ENCODE data around the gene LTV1. TPM values are rescaled to one million over a fixed set of nuclear protein-coding genes. Genes with fewer than 3 reads are reported as not detected.

LTV1 gene
- total RNA-seq, 1 donor from 2014 or later = 25.4 TPM

DNA sequence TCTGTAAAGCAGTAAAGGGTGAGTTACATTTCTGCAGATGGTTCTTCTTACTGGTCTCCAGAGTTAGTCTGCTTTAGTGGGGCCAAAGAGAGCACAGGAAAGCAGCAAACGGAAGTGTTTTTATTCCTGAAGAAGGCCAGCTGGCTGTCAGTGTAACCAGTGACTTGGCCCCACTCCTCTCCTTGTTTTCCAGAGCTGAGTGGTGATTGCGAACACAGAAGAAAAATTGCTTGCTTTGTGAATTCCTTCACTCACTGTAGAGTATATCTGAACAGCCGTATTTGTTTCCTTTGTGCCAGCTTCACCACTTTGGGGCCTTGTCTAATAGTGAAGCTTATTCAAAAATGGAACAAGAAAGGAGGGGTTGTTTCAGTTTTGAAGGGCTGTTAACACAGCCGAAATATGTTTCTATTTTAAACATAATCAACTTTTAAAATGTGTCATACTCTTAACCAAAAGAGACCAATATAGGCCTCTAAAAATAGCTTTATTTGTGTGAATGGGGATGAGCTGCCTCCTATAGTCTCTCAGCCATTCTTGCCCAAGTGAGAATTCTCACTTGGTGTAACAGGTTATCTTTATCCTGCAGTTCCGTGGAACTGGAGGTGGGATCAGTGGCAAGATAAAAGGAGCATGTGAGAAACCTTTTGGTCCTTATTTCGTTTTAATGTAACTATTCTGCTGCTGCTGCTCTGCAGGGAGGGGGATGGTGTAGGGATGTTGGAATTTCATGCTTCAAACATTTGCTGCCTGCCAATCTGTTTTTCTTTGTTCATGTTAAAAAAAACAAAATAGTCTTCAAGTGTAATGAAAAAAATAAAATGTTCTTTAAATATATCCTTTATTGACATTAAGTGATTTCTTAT is 59.0 kb downstream of the LTV1 start:
- Histone ChIP-seq H3K79me2 (ENCODE audit: insufficient read depth, low read length) (no peaks in the 10 kb centered on the region), H3K9ac (ENCODE audit: low read length) (no peak overlapping the region), H3K4me3 (ENCODE audit: insufficient read depth, low read depth, low read length) (no peak overlapping the region), H3K27me3 (ENCODE audit: insufficient read depth, low read length) (no peaks in the 10 kb centered on the region), H3K4me1 (ENCODE audit: insufficient read depth, low read length) (no peaks in the 10 kb centered on the region), H2AFZ (ENCODE audit: low read depth, low read length) (no peak overlapping the region), H3K4me2 (ENCODE audit: low read length) (no peak overlapping the region), H3K9me3 (ENCODE audit: insufficient read depth, low read depth, low read length) (no peaks in the 10 kb centered on the region), H4K20me1 (ENCODE audit: insufficient read depth, low read length) (no peaks in the 10 kb centered on the region), H3K36me3 (ENCODE audit: insufficient read depth, low read length) (no peaks in the 10 kb centered on the region), H3K27ac (ENCODE audit: low read depth, low read length) (no peak overlapping the region)
- TF ChIP-seq CTCF (IDR thresholded peaks at IDR 0.05; ENCODE audit: insufficient read depth, low read depth, low read length) = no peak
- no peak for TF ChIP-seq EZH2 (IDR thresholded peaks at IDR 0.05; ENCODE audit: insufficient read depth, low read length)
- Mint-ChIP-seq H3K9me3 (ENCODE audit: unreplicated experiment) (peaks cover 2% of the 10 kb centered on the region), H3K4me3 (ENCODE audit: unreplicated experiment) (no peak overlapping the region), H3K4me1 (ENCODE audit: low read depth, unreplicated experiment) (no peaks in the 10 kb centered on the region), H3K27me3 (ENCODE audit: low read depth, unreplicated experiment) (no peaks in the 10 kb centered on the region), H3K36me3 (ENCODE audit: low read depth, unreplicated experiment) (no peaks in the 10 kb centered on the region), H3K27ac (ENCODE audit: unreplicated experiment) (no peak overlapping the region)
- DNase-seq (ENCODE audit: low read depth) (peak; percentile 4), FAIRE-seq (no peak)

DNA sequence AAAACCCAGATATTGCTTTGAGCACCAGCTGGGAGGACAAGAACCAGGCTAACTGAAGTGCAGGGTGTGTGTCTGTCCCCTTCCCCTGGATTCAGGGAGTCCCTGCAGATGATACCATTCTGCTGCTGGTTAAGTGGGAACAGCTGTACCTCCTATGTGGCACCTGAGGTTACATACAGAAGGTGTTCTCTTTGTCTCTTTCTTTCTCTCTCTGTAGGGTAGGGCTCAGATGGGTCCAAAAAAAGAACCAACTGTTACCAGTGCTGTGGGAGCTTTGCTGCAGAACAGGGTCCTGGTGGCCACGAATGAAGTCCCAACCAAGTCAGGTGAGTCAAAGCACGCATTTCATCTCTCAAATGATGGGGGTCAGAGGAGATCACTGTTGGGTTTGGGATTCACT is 59.7 kb downstream of the LTV1 start:
- H4K20me1 ChIP-seq (ENCODE audit: insufficient read depth, low read length) = no peaks in the 10 kb centered on the region
- Mint-ChIP-seq H3K9me3 (ENCODE audit: unreplicated experiment) (peaks cover 2% of the 10 kb centered on the region), H3K36me3 (ENCODE audit: low read depth, unreplicated experiment) (no peaks in the 10 kb centered on the region), H3K27ac (ENCODE audit: unreplicated experiment) (no peak overlapping the region), H3K4me3 (ENCODE audit: unreplicated experiment) (no peak overlapping the region), H3K27me3 (ENCODE audit: low read depth, unreplicated experiment) (no peaks in the 10 kb centered on the region), H3K4me1 (ENCODE audit: low read depth, unreplicated experiment) (no peaks in the 10 kb centered on the region)
- no peak overlapping the region for H2AFZ ChIP-seq (ENCODE audit: low read depth, low read length)
- H3K36me3 ChIP-seq (ENCODE audit: insufficient read depth, low read length) = no peaks in the 10 kb centered on the region
- H3K27me3 ChIP-seq (ENCODE audit: insufficient read depth, low read length) = no peaks in the 10 kb centered on the region
- H3K4me3 ChIP-seq (ENCODE audit: insufficient read depth, low read depth, low read length) = no peak overlapping the region
- FAIRE-seq (no peak), DNase-seq (ENCODE audit: low read depth) (no peak)
- H3K27ac ChIP-seq (ENCODE audit: low read depth, low read length) = no peak overlapping the region
- no peak overlapping the region for H3K4me2 ChIP-seq (ENCODE audit: low read length)
- H3K4me1 ChIP-seq (ENCODE audit: insufficient read depth, low read length) = no peaks in the 10 kb centered on the region
- no peak overlapping the region for H3K9ac ChIP-seq (ENCODE audit: low read length)
- no peaks in the 10 kb centered on the region for H3K79me2 ChIP-seq (ENCODE audit: insufficient read depth, low read length)
- no peaks in the 10 kb centered on the region for H3K9me3 ChIP-seq (ENCODE audit: insufficient read depth, low read depth, low read length)
- TF ChIP-seq CTCF (IDR thresholded peaks at IDR 0.05; ENCODE audit: insufficient read depth, low read depth, low read length) (no peak), EZH2 (IDR thresholded peaks at IDR 0.05; ENCODE audit: insufficient read depth, low read length) (no peak)

DNA sequence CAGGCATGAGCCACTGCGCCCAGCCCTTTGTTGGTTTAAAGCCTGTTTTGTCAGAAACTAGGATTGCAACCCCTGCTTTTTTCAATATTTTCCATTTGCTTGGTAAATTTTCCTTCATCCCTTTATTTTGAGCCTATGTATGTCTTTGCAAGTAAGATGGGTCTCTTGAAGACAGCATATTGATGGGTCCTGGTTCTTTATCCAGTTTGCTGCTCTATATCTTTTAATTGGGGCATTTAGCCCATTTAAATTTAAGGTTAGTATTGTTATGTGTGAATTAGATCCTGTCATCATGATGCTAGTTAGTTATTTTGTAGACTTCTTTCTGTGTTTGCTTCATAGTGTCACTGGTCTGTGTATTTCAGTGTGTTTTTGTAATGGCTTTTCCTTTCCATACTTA is 67.9 kb downstream of the LTV1 start:
- H4K20me1 ChIP-seq (ENCODE audit: insufficient read depth, low read length) = no peaks in the 10 kb centered on the region
- FAIRE-seq = no peak

More for the DNA sequence above, 67.9 kb downstream of the LTV1 start:
- Mint-ChIP-seq H3K9me3 (ENCODE audit: unreplicated experiment) (peaks cover 13% of the 10 kb centered on the region), H3K36me3 (ENCODE audit: low read depth, unreplicated experiment) (peaks cover 3% of the 10 kb centered on the region), H3K27me3 (ENCODE audit: low read depth, unreplicated experiment) (no peaks in the 10 kb centered on the region), H3K4me1 (ENCODE audit: low read depth, unreplicated experiment) (no peaks in the 10 kb centered on the region), H3K4me3 (ENCODE audit: unreplicated experiment) (no peak overlapping the region), H3K27ac (ENCODE audit: unreplicated experiment) (no peak overlapping the region)
- H2AFZ ChIP-seq (ENCODE audit: low read depth, low read length) = no peak overlapping the region
- no peaks in the 10 kb centered on the region for H3K9me3 ChIP-seq (ENCODE audit: insufficient read depth, low read depth, low read length)
- TF ChIP-seq CTCF (IDR thresholded peaks at IDR 0.05; ENCODE audit: insufficient read depth, low read depth, low read length) (no peak), EZH2 (IDR thresholded peaks at IDR 0.05; ENCODE audit: insufficient read depth, low read length) (no peak)
- DNase-seq (ENCODE audit: low read depth) = no peak
- H3K27ac ChIP-seq (ENCODE audit: low read depth, low read length) = no peak overlapping the region
- no peaks in the 10 kb centered on the region for H3K27me3 ChIP-seq (ENCODE audit: insufficient read depth, low read length)
- no peaks in the 10 kb centered on the region for H3K36me3 ChIP-seq (ENCODE audit: insufficient read depth, low read length)
- no peak overlapping the region for H3K4me2 ChIP-seq (ENCODE audit: low read length)
- no peaks in the 10 kb centered on the region for H3K4me1 ChIP-seq (ENCODE audit: insufficient read depth, low read length)
- no peak overlapping the region for H3K9ac ChIP-seq (ENCODE audit: low read length)
- H3K79me2 ChIP-seq (ENCODE audit: insufficient read depth, low read length) = no peaks in the 10 kb centered on the region
- no peak overlapping the region for H3K4me3 ChIP-seq (ENCODE audit: insufficient read depth, low read depth, low read length)

All from astrocyte (in vitro differentiated cells and primary cell).